A549 (cell line): ENCODE measurements around the gene CD34. TPM values are rescaled to one million over a fixed set of nuclear protein-coding genes. Genes with fewer than 3 reads are reported as not detected.

Experiments used
- ATAC-seq, 2 experiments: fragments of 200-7000 bp in 1 of 2; fragments of >200 bp in 1 of 2; cut with Nextera tagmentation in 1 of 2; cut with Tn5 transposase in 1 of 2; 3 replicates each; pipeline versions ENCODE4 v1.8.0 to v1.9.1; 2018 to 2020; ENCODE audit warnings: mild to moderate bottlenecking in 1 of 2, moderate library complexity in 1 of 2
- CTCF ChIA-PET: fragments of 300-600 bp; sonication (Branson Sonifier 250); formaldehyde crosslinking; extraction: SDS; loops from one replicate; lab custom pipeline; 2021; ENCODE audit warnings: antibody characterized with exemption, inconsistent platforms; lab: Yijun Ruan, JAX
- POLR2A ChIA-PET: fragments of 350-600 bp; formaldehyde crosslinking; extraction: SDS; loops from one replicate; lab custom pipeline; 2021; ENCODE audit warnings: antibody characterized with exemption, inconsistent platforms; lab: Yijun Ruan, JAX
- DNase-seq, 2 experiments: peaks; one replicate each; pipeline versions ENCODE4 v3.0.0 to v3.0.0-alpha.2; 2011 to 2016; ENCODE audit warnings: low read depth in 1 of 2, low spot score in 1 of 2
- FAIRE-seq: peaks from 2 replicates; lab custom pipeline; 2011; peaks lifted over from hg19 to GRCh38; lab: Jason Lieb, UNC
- H3K27ac ChIP-seq, 2 experiments: fragments of >200 bp; sonication (Bioruptor Twin); formaldehyde crosslinking; 3 replicates each; pipeline ENCODE4 v1.5.1; 2016 to 2017
- H3K4me1 ChIP-seq: fragments of >200 bp; sonication (Bioruptor Twin); formaldehyde crosslinking; 3 replicates; pipeline ENCODE4 v1.6.1; 2016
- H3K4me2 ChIP-seq: fragments of >200 bp; sonication (Bioruptor Twin); formaldehyde crosslinking; 3 replicates; pipeline ENCODE4 v1.6.1; 2016
- H3K4me3 ChIP-seq: fragments of >200 bp; sonication (Bioruptor Twin); formaldehyde crosslinking; 3 replicates; pipeline ENCODE4 v1.5.1; 2016
- H3K9me3 ChIP-seq: fragments of >200 bp; sonication (Bioruptor Twin); formaldehyde crosslinking; 3 replicates; pipeline ENCODE4 v1.6.1; 2016
- ATOH8 ChIP-seq: fragments of 250-450 bp; sonication (Bioruptor Pico); IDR thresholded peaks from 2 replicates; pipeline ENCODE4 v1.5.0; 2020; ENCODE audit warnings: low read depth, mild to moderate bottlenecking, moderate library complexity
- BCL3 ChIP-seq: fragments of >200 bp; sonication (Bioruptor Twin); formaldehyde crosslinking; IDR thresholded peaks from 3 replicates; pipeline ENCODE4 v1.6.1; 2016
- CEBPB ChIP-seq, 2 experiments: fragments of >200 bp in 1 of 2; sonication (Bioruptor Twin) in 1 of 2; formaldehyde crosslinking in 1 of 2; IDR thresholded peaks; 2 replicates each; pipeline ENCODE4 v1.6.1; 2012 to 2016
- E2F6 ChIP-seq: IDR thresholded peaks from 2 replicates; pipeline ENCODE4 v1.6.1; 2012; ENCODE audit warnings: low read depth, borderline replicate concordance
- EHMT2 ChIP-seq: fragments of 200-600 bp; sonication (generic); IDR thresholded peaks from 2 replicates; pipeline ENCODE4 v1.6.1; 2016; ENCODE audit warnings: antibody characterized with exemption, low read depth, mild to moderate bottlenecking, moderate library complexity
- ELK1 ChIP-seq: fragments of 150-350 bp; IDR thresholded peaks from 2 replicates; pipeline ENCODE4 v1.6.1; 2014; ENCODE audit warnings: low read depth, mild to moderate bottlenecking, low read length
- GATA3 ChIP-seq: IDR thresholded peaks from 2 replicates; pipeline ENCODE4 v1.6.1; 2012; ENCODE audit warnings: borderline replicate concordance
- HEYL ChIP-seq: fragments of 250-450 bp; sonication (Bioruptor Pico); IDR thresholded peaks from 2 replicates; pipeline ENCODE4 v1.8.0; 2021; ENCODE audit warnings: mild to moderate bottlenecking, moderate library complexity
- HOXB5 ChIP-seq: fragments of 250-450 bp; sonication (Bioruptor Pico); IDR thresholded peaks from 2 replicates; pipeline ENCODE4 v1.5.0; 2020; ENCODE audit warnings: mild to moderate bottlenecking, moderate library complexity
- JUN ChIP-seq, 2 experiments: fragments of >200 bp; sonication (Bioruptor Twin); formaldehyde crosslinking; IDR thresholded peaks; 2 replicates in 1 of 2; 3 replicates in 1 of 2; pipeline ENCODE4 v1.6.1; 2016 to 2017
- KDM1A ChIP-seq: fragments of 200-600 bp; sonication (generic); IDR thresholded peaks from 2 replicates; pipeline ENCODE4 v1.6.1; 2016; ENCODE audit warnings: low read depth, mild to moderate bottlenecking
- KDM5A ChIP-seq: fragments of 200-600 bp; sonication (generic); IDR thresholded peaks from 2 replicates; pipeline ENCODE4 v1.6.1; 2016; ENCODE audit warnings: antibody characterized with exemption, mild to moderate bottlenecking
- MAFK ChIP-seq: fragments of 450-650 bp; IDR thresholded peaks from 2 replicates; pipeline ENCODE4 v1.6.1; 2014; ENCODE audit not compliant: partially characterized antibody
- PHF8 ChIP-seq: fragments of 200-600 bp; sonication (generic); IDR thresholded peaks from 2 replicates; pipeline ENCODE4 v1.6.1; 2016; ENCODE audit warnings: low read depth, mild to moderate bottlenecking, antibody characterized with exemption, moderate library complexity, borderline replicate concordance
- POLR2A ChIP-seq: IDR thresholded peaks from 2 replicates; pipeline ENCODE4 v1.6.1; 2012; ENCODE audit warnings: mild to moderate bottlenecking, low read length
- RARB ChIP-seq: fragments of 250-450 bp; sonication (Bioruptor Pico); IDR thresholded peaks from 2 replicates; pipeline ENCODE4 v1.8.0; 2021; ENCODE audit warnings: mild to moderate bottlenecking, moderate library complexity
- TP53 ChIP-seq: fragments of 250-450 bp; sonication (Bioruptor Pico); IDR thresholded peaks from 2 replicates; pipeline ENCODE4 v1.5.0; 2021; ENCODE audit warnings: mild to moderate bottlenecking, moderate library complexity
- WGBS: methylation state at CpG from one replicate; pipeline ENCODE4 v1.1.6; 2017; ENCODE audit errors: missing lambda C conversion rate; 5-methylcytosine and 5-hydroxymethylcytosine counted together
- polyA plus RNA-seq, 4 experiments: library from polyadenylated mRNA; depleted of rRNA in 3 of 4; stranded (reverse); fragments of >200 nt; fragmentation: RNase III in 1 of 4; extraction: RNeasy Plus Mini Kit Qiagen cat#74134 plus additional on column Dnase treatment in 1 of 4; gene quantifications; 2 replicates in 3 of 4; 3 replicates in 1 of 4; pipeline ENCODE4 v1.2.3, GENCODE V29; 2011 to 2017

The CD34 gene
- polyA plus RNA-seq, 2 of the 4 experiments (the other 2 are of a cell fraction) = 0.05 TPM; not detected in 1

- peaks cover 17% of the 10 kb centered on the region for H3K4me1 ChIP-seq
- no peak overlapping the region for H3K27ac ChIP-seq
- FAIRE-seq (no peak), DNase-seq (no peak), ATAC-seq (no peak)
- H3K4me2 ChIP-seq = no peak overlapping the region
- H3K4me3 ChIP-seq = no peak overlapping the region
- WGBS = 96% methylated on average over 5 of the region's 5 CpGs
- no peak for TF ChIP-seq KDM1A
- ChIA-PET POLR2A (interaction anchor here (1.1 kb wide), 1 partner anchor 17 kb away, joined by 3 read pairs; no protein-coding TSS in a partner anchor), CTCF (interaction anchor here (1.0 to 1.3 kb wide), 2 partner anchors 14 to 21 kb away, joined by 3 read pairs; no protein-coding TSS in a partner anchor)
- H3K9me3 ChIP-seq = no peaks in the 10 kb centered on the region
These were observed 63.8 kb downstream of the CD34 start for GRCh38 chr1:207847116-207847515.

GRCh38 chr1:207845109-207845508 lies 65.8 kb downstream of the CD34 start:
- ATAC-seq = no peak
- Histone ChIP-seq H3K4me2 (no peak overlapping the region), H3K4me1 (peaks cover 17% of the 10 kb centered on the region), H3K9me3 (no peaks in the 10 kb centered on the region), H3K4me3 (no peak overlapping the region), H3K27ac (no peak overlapping the region)
- ChIA-PET POLR2A (no interaction called here), CTCF (interaction anchor here (1.8 kb wide), 1 partner anchor 23 kb away, joined by 6 read pairs; no protein-coding TSS in a partner anchor)
- no peak for FAIRE-seq
- 93% methylated on average over 4 of the region's 6 CpGs for WGBS
- TF ChIP-seq POLR2A (no peak), EHMT2 (no peak), ELK1 (no peak), JUN (IDR thresholded peaks at IDR 0.05) (no peak), E2F6 (no peak)
- no peak for DNase-seq

GRCh38 chr1:207844371-207844770 lies 66.6 kb downstream of the CD34 start:
- ChIA-PET POLR2A (no interaction called here), CTCF (no interaction called here)
- 84% methylated on average over 2 of the region's 2 CpGs for WGBS
- H3K4me2 ChIP-seq = no peak overlapping the region
- H3K4me3 ChIP-seq = no peak overlapping the region
- H3K9me3 ChIP-seq = no peaks in the 10 kb centered on the region
- H3K4me1 ChIP-seq = peaks cover 17% of the 10 kb centered on the region
- TF ChIP-seq MAFK = no peak
- TF ChIP-seq CEBPB (IDR thresholded peaks at IDR 0.05) = peak in 1 of 2 experiments; percentile 23; a peak in 1 of 4 replicates
- FAIRE-seq (no peak), DNase-seq (no peak), ATAC-seq (no peak)
- H3K27ac ChIP-seq = no peak overlapping the region

- H3K4me1 ChIP-seq = no peaks in the 10 kb centered on the region; the same call in 2 of the 3 replicates
- H3K27ac ChIP-seq = no peak overlapping the region
- H3K4me3 ChIP-seq = no peak overlapping the region
- POLR2A ChIA-PET = no interaction called here
- CTCF ChIA-PET = interaction anchor here (0.9 to 2.0 kb wide), 5 partner anchors 13 to 34 kb away, joined by 3 to 8 read pairs (median 5); no protein-coding TSS in a partner anchor
- no peak for TF ChIP-seq GATA3
- no peak for TF ChIP-seq PHF8
- no peak for TF ChIP-seq ATOH8 (CRISPR knock-in tag)
- no peak for TF ChIP-seq HOXB5 (CRISPR knock-in tag)
- no peak for TF ChIP-seq TP53 (CRISPR knock-in tag)
- no peak for TF ChIP-seq RARB (CRISPR knock-in tag)
- TF ChIP-seq BCL3 = no peak
- TF ChIP-seq KDM5A = no peak
- no peak for TF ChIP-seq HEYL (CRISPR knock-in tag)
- TF ChIP-seq ELK1 = no peak
- FAIRE-seq (no peak), ATAC-seq (no peak), DNase-seq (no peak)
- 87% methylated on average over 6 of the region's 6 CpGs for WGBS
- no peak overlapping the region for H3K4me2 ChIP-seq
- no peaks in the 10 kb centered on the region for H3K9me3 ChIP-seq
These were observed 68.4 kb downstream of the CD34 start for GRCh38 chr1:207842506-207842905.
